ENCODE measurements around the gene PTOV1. TPM values are rescaled to one million over a fixed set of nuclear protein-coding genes. Genes with fewer than 3 reads are reported as not detected.

PTOV1 gene
- total and polyA plus RNA-seq, 4 donors, result 38.0 to 52.3 (median 41.3) TPM

- no peaks in the 10 kb centered on the region for H3K36me3 ChIP-seq (ENCODE audit: control insufficient read depth in 4 of 4, insufficient read depth in 3 of 4, low read depth in 1 of 4, low read length in 3 of 4)
- peaks cover 6 to 37% (median 26%) of the 10 kb centered on the region in 4 donors for H3K4me1 ChIP-seq (ENCODE audit: control insufficient read depth in 4 of 4, insufficient read depth in 4 of 4, low read length in 3 of 4)
- H3K9me3 ChIP-seq (ENCODE audit: control insufficient read depth in 4 of 4, low read length in 3 of 4), result no peaks in the 10 kb centered on the region
- DNase-seq (ENCODE audit: low spot score), result peak; percentile 68
- WGBS, result 93% methylated on average over 27 of the region's 27 CpGs
- no peak overlapping the region for H3K4me3 ChIP-seq (ENCODE audit: low read depth in 1 of 3, low read length in 3 of 3)
- no peaks in the 10 kb centered on the region for H3K27me3 ChIP-seq (ENCODE audit: control insufficient read depth in 4 of 4, insufficient read depth in 4 of 4, low read length in 3 of 4)
- no peak overlapping the region for H3K27ac ChIP-seq (ENCODE audit: low read depth in 1 of 2, low read length in 2 of 2)
- H3K9ac ChIP-seq (ENCODE audit: low read depth in 1 of 2, low read length in 2 of 2), result no peak overlapping the region
- TF ChIP-seq SP1 (IDR thresholded peaks at IDR 0.05) (no peak), FOXA2 (IDR thresholded peaks at IDR 0.05) (no peak), HNF4G (IDR thresholded peaks at IDR 0.05) (no peak), RXRA (IDR thresholded peaks at IDR 0.05) (no peak), FOXA1 (IDR thresholded peaks at IDR 0.05) (no peak), EGR1 (IDR thresholded peaks at IDR 0.05; ENCODE audit: low read depth in 2 of 2) (no peak), YY1 (IDR thresholded peaks at IDR 0.05) (no peak), TAF1 (conservative IDR thresholded peaks at IDR 0.05) (no peak)
- TF ChIP-seq, protein P1, sequence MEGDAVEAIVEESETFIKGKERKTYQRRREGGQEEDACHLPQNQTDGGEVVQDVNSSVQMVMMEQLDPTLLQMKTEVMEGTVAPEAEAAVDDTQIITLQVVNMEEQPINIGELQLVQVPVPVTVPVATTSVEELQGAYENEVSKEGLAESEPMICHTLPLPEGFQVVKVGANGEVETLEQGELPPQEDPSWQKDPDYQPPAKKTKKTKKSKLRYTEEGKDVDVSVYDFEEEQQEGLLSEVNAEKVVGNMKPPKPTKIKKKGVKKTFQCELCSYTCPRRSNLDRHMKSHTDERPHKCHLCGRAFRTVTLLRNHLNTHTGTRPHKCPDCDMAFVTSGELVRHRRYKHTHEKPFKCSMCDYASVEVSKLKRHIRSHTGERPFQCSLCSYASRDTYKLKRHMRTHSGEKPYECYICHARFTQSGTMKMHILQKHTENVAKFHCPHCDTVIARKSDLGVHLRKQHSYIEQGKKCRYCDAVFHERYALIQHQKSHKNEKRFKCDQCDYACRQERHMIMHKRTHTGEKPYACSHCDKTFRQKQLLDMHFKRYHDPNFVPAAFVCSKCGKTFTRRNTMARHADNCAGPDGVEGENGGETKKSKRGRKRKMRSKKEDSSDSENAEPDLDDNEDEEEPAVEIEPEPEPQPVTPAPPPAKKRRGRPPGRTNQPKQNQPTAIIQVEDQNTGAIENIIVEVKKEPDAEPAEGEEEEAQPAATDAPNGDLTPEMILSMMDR (IDR thresholded peaks at IDR 0.05; ENCODE audit: low read depth, low read length, missing input control), result no peak
- TF ChIP-seq, protein P2, sequence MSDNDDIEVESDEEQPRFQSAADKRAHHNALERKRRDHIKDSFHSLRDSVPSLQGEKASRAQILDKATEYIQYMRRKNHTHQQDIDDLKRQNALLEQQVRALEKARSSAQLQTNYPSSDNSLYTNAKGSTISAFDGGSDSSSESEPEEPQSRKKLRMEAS (IDR thresholded peaks at IDR 0.05), result no peak
- TF ChIP-seq, protein P3, sequence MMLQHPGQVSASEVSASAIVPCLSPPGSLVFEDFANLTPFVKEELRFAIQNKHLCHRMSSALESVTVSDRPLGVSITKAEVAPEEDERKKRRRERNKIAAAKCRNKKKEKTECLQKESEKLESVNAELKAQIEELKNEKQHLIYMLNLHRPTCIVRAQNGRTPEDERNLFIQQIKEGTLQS (IDR thresholded peaks at IDR 0.05), result no peak
- TF ChIP-seq, protein P4, sequence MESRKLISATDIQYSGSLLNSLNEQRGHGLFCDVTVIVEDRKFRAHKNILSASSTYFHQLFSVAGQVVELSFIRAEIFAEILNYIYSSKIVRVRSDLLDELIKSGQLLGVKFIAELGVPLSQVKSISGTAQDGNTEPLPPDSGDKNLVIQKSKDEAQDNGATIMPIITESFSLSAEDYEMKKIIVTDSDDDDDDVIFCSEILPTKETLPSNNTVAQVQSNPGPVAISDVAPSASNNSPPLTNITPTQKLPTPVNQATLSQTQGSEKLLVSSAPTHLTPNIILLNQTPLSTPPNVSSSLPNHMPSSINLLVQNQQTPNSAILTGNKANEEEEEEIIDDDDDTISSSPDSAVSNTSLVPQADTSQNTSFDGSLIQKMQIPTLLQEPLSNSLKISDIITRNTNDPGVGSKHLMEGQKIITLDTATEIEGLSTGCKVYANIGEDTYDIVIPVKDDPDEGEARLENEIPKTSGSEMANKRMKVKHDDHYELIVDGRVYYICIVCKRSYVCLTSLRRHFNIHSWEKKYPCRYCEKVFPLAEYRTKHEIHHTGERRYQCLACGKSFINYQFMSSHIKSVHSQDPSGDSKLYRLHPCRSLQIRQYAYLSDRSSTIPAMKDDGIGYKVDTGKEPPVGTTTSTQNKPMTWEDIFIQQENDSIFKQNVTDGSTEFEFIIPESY (IDR thresholded peaks at IDR 0.05), result no peak
Observed at GRCh38 chr19:49872245-49873128, 21.5 kb downstream of the PTOV1 start.

- 96% methylated on average over 29 of the region's 29 CpGs for WGBS
- H3K36me3 ChIP-seq (ENCODE audit: control insufficient read depth in 4 of 4, insufficient read depth in 3 of 4, low read depth in 1 of 4, low read length in 3 of 4), result no peaks in the 10 kb centered on the region
- no peaks in the 10 kb centered on the region for H3K27me3 ChIP-seq (ENCODE audit: control insufficient read depth in 4 of 4, insufficient read depth in 4 of 4, low read length in 3 of 4)
- H3K4me3 ChIP-seq (ENCODE audit: low read depth in 1 of 3, low read length in 3 of 3), result no peak overlapping the region
- DNase-seq (ENCODE audit: low spot score), result no peak
- H3K4me1 ChIP-seq (ENCODE audit: control insufficient read depth in 4 of 4, insufficient read depth in 4 of 4, low read length in 3 of 4), result peaks cover 6 to 38% (median 27%) of the 10 kb centered on the region in 4 donors
- H3K27ac ChIP-seq (ENCODE audit: low read depth in 1 of 2, low read length in 2 of 2), result no peak overlapping the region
- no peak for TF ChIP-seq HNF4A (conservative IDR thresholded peaks at IDR 0.05)
- TF ChIP-seq YY1 (IDR thresholded peaks at IDR 0.05), result no peak
- TF ChIP-seq RXRA (IDR thresholded peaks at IDR 0.05), result no peak
- H3K9me3 ChIP-seq (ENCODE audit: control insufficient read depth in 4 of 4, low read length in 3 of 4), result no peaks in the 10 kb centered on the region
- no peak overlapping the region for H3K9ac ChIP-seq (ENCODE audit: low read depth in 1 of 2, low read length in 2 of 2)
Observed at GRCh38 chr19:49873129-49873521, 22.2 kb downstream of the PTOV1 start.

DNA sequence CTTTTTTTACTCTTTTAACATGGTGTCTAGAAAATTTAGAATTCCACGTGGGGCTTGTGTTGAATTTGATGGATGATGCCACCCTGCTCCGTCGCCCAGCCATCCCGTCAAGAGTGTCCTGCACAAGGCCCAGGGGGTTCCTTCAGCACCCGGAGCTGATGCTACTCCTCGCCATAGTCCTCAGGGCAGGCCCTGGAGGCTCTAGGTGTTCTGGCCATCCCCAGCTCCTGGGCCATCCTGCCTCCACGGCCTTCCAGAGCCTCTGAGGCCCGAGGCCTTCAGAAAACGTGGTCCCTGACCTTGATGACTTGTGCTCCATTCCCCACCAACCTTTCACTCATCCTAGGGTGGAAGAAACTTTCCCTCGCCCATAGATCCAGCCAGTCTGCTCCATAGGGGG is 22.9 kb downstream of the PTOV1 start:
- Histone ChIP-seq H3K9ac (ENCODE audit: low read depth in 1 of 2, low read length in 2 of 2) (no peak overlapping the region), H3K36me3 (ENCODE audit: control insufficient read depth in 4 of 4, insufficient read depth in 3 of 4, low read depth in 1 of 4, low read length in 3 of 4) (no peaks in the 10 kb centered on the region), H3K27me3 (ENCODE audit: control insufficient read depth in 4 of 4, insufficient read depth in 4 of 4, low read length in 3 of 4) (no peaks in the 10 kb centered on the region), H3K4me3 (ENCODE audit: low read depth in 1 of 3, low read length in 3 of 3) (no peak overlapping the region), H3K9me3 (ENCODE audit: control insufficient read depth in 4 of 4, low read length in 3 of 4) (no peaks in the 10 kb centered on the region), H3K27ac (ENCODE audit: low read depth in 1 of 2, low read length in 2 of 2) (no peak overlapping the region), H3K4me1 (ENCODE audit: control insufficient read depth in 4 of 4, insufficient read depth in 4 of 4, low read length in 3 of 4) (peaks cover 6 to 40% (median 30%) of the 10 kb centered on the region in 4 donors)
- 93% methylated on average over 10 of the region's 10 CpGs for WGBS
- no peak for DNase-seq (ENCODE audit: low spot score)
- TF ChIP-seq, protein P3 (IDR thresholded peaks at IDR 0.05), result no peak
- TF ChIP-seq EGR1 (IDR thresholded peaks at IDR 0.05; ENCODE audit: low read depth in 2 of 2) (no peak), SP1 (IDR thresholded peaks at IDR 0.05) (no peak), FOXA2 (IDR thresholded peaks at IDR 0.05) (no peak), NR2F2 (IDR thresholded peaks at IDR 0.05) (no peak), YY1 (IDR thresholded peaks at IDR 0.05) (no peak), FOXA1 (IDR thresholded peaks at IDR 0.05) (no peak), JUND (IDR thresholded peaks at IDR 0.05) (no peak), RAD21 (IDR thresholded peaks at IDR 0.05) (no peak), TAF1 (conservative IDR thresholded peaks at IDR 0.05) (no peak), HNF4G (IDR thresholded peaks at IDR 0.05) (no peak)
- TF ChIP-seq, protein P1 (IDR thresholded peaks at IDR 0.05; ENCODE audit: low read depth, low read length, missing input control), result no peak
- TF ChIP-seq, protein P2 (IDR thresholded peaks at IDR 0.05), result no peak
- TF ChIP-seq, protein P4 (IDR thresholded peaks at IDR 0.05), result no peak
